ENCODE results near the gene C5orf58. TPM values are rescaled to one million over a fixed set of nuclear protein-coding genes. Genes with fewer than 3 reads are reported as not detected.

The C5orf58 gene
- total RNA-seq, 1 donor from 2014 or later, result not detected

GRCh38 chr5:170292179-170293104, 59.7 kb downstream of the C5orf58 start:
- no peak overlapping the region for H3K27ac ChIP-seq (ENCODE audit: low read depth, low read length)
- peaks cover 3% of the 10 kb centered on the region for H3K36me3 Mint-ChIP-seq (ENCODE audit: low read depth, unreplicated experiment)

GRCh38 chr5:170293273-170293672, 60.5 kb downstream of the C5orf58 start:
- Histone ChIP-seq H3K4me1 (ENCODE audit: insufficient read depth, low read length) (no peaks in the 10 kb centered on the region), H3K4me2 (ENCODE audit: low read length) (no peak overlapping the region), H2AFZ (ENCODE audit: low read depth, low read length) (no peak overlapping the region), H3K27ac (ENCODE audit: low read depth, low read length) (no peak overlapping the region), H3K79me2 (ENCODE audit: insufficient read depth, low read length) (no peaks in the 10 kb centered on the region), H3K27me3 (ENCODE audit: insufficient read depth, low read length) (peaks cover 2% of the 10 kb centered on the region), H3K4me3 (ENCODE audit: insufficient read depth, low read depth, low read length) (no peak overlapping the region), H3K9ac (ENCODE audit: low read length) (no peak overlapping the region), H4K20me1 (ENCODE audit: insufficient read depth, low read length) (no peaks in the 10 kb centered on the region), H3K9me3 (ENCODE audit: insufficient read depth, low read depth, low read length) (no peaks in the 10 kb centered on the region), H3K36me3 (ENCODE audit: insufficient read depth, low read length) (no peaks in the 10 kb centered on the region)
- FAIRE-seq (no peak), DNase-seq (ENCODE audit: low read depth) (no peak)
- Mint-ChIP-seq H3K4me1 (ENCODE audit: low read depth, unreplicated experiment) (peaks cover 6% of the 10 kb centered on the region), H3K9me3 (ENCODE audit: unreplicated experiment) (peaks cover 17% of the 10 kb centered on the region), H3K27ac (ENCODE audit: unreplicated experiment) (no peak overlapping the region), H3K27me3 (ENCODE audit: low read depth, unreplicated experiment) (peaks cover 29% of the 10 kb centered on the region), H3K4me3 (ENCODE audit: unreplicated experiment) (no peak overlapping the region), H3K36me3 (ENCODE audit: low read depth, unreplicated experiment) (peaks cover 3% of the 10 kb centered on the region)
- TF ChIP-seq EZH2 (IDR thresholded peaks at IDR 0.05; ENCODE audit: insufficient read depth, low read length), result no peak
- TF ChIP-seq CTCF (IDR thresholded peaks at IDR 0.05; ENCODE audit: insufficient read depth, low read depth, low read length), result no peak

More at GRCh38 chr5:170292179-170293104, 59.7 kb downstream of the C5orf58 start:
- Mint-ChIP-seq H3K27me3 (ENCODE audit: low read depth, unreplicated experiment) (peaks cover 27% of the 10 kb centered on the region), H3K27ac (ENCODE audit: unreplicated experiment) (no peak overlapping the region), H3K4me3 (ENCODE audit: unreplicated experiment) (no peak overlapping the region), H3K9me3 (ENCODE audit: unreplicated experiment) (peaks cover 19% of the 10 kb centered on the region), H3K4me1 (ENCODE audit: low read depth, unreplicated experiment) (no peaks in the 10 kb centered on the region)
- Histone ChIP-seq H3K79me2 (ENCODE audit: insufficient read depth, low read length) (no peaks in the 10 kb centered on the region), H3K9ac (ENCODE audit: low read length) (no peak overlapping the region), H3K27me3 (ENCODE audit: insufficient read depth, low read length) (peaks cover 2% of the 10 kb centered on the region), H3K36me3 (ENCODE audit: insufficient read depth, low read length) (no peaks in the 10 kb centered on the region), H3K4me3 (ENCODE audit: insufficient read depth, low read depth, low read length) (no peak overlapping the region), H2AFZ (ENCODE audit: low read depth, low read length) (no peak overlapping the region), H4K20me1 (ENCODE audit: insufficient read depth, low read length) (no peaks in the 10 kb centered on the region), H3K4me1 (ENCODE audit: insufficient read depth, low read length) (no peaks in the 10 kb centered on the region), H3K4me2 (ENCODE audit: low read length) (no peak overlapping the region), H3K9me3 (ENCODE audit: insufficient read depth, low read depth, low read length) (no peaks in the 10 kb centered on the region)
- TF ChIP-seq EZH2 (IDR thresholded peaks at IDR 0.05; ENCODE audit: insufficient read depth, low read length), result no peak
- no peak for TF ChIP-seq CTCF (IDR thresholded peaks at IDR 0.05; ENCODE audit: insufficient read depth, low read depth, low read length)
- no peak for DNase-seq (ENCODE audit: low read depth)
- no peak for FAIRE-seq

GRCh38 chr5:170294057-170294456, 61.3 kb downstream of the C5orf58 start:
- FAIRE-seq, result no peak

More at GRCh38 chr5:170294057-170294456, 61.3 kb downstream of the C5orf58 start:
- Mint-ChIP-seq H3K4me1 (ENCODE audit: low read depth, unreplicated experiment) (peaks cover 6% of the 10 kb centered on the region), H3K4me3 (ENCODE audit: unreplicated experiment) (no peak overlapping the region), H3K27ac (ENCODE audit: unreplicated experiment) (no peak overlapping the region), H3K9me3 (ENCODE audit: unreplicated experiment) (peaks cover 15% of the 10 kb centered on the region), H3K27me3 (ENCODE audit: low read depth, unreplicated experiment) (peaks cover 29% of the 10 kb centered on the region), H3K36me3 (ENCODE audit: low read depth, unreplicated experiment) (peaks cover 3% of the 10 kb centered on the region)
- Histone ChIP-seq H3K27ac (ENCODE audit: low read depth, low read length) (no peak overlapping the region), H3K27me3 (ENCODE audit: insufficient read depth, low read length) (peaks cover 2% of the 10 kb centered on the region), H4K20me1 (ENCODE audit: insufficient read depth, low read length) (no peaks in the 10 kb centered on the region), H3K4me2 (ENCODE audit: low read length) (no peak overlapping the region), H3K9me3 (ENCODE audit: insufficient read depth, low read depth, low read length) (no peaks in the 10 kb centered on the region), H3K9ac (ENCODE audit: low read length) (no peak overlapping the region), H3K4me3 (ENCODE audit: insufficient read depth, low read depth, low read length) (no peak overlapping the region), H3K79me2 (ENCODE audit: insufficient read depth, low read length) (no peaks in the 10 kb centered on the region), H2AFZ (ENCODE audit: low read depth, low read length) (no peak overlapping the region), H3K36me3 (ENCODE audit: insufficient read depth, low read length) (no peaks in the 10 kb centered on the region), H3K4me1 (ENCODE audit: insufficient read depth, low read length) (no peaks in the 10 kb centered on the region)
- no peak for DNase-seq (ENCODE audit: low read depth)
- TF ChIP-seq CTCF (IDR thresholded peaks at IDR 0.05; ENCODE audit: insufficient read depth, low read depth, low read length) (no peak), EZH2 (IDR thresholded peaks at IDR 0.05; ENCODE audit: insufficient read depth, low read length) (no peak)
